ENCODE data around the gene USP24.

GRCh38 chr1:55172272-55172671 lies 42.9 kb downstream of the USP24 start:
- TF ChIP-seq EP300 (IDR thresholded peaks at IDR 0.05; ENCODE audit: borderline replicate concordance) (no peak), YY1 (IDR thresholded peaks at IDR 0.05; ENCODE audit: low read depth) (no peak)

Data from Ishikawa (cell line).